IPS-20b (cell line): ENCODE data around the gene ATP13A3.

ENCODE experiments used
- H3K27ac ChIP-seq: one replicate; pipeline ENCODE4 v1.5.1; 2013; ENCODE audit warnings: low read length
- H3K27me3 ChIP-seq: 2 replicates; pipeline ENCODE4 v1.6.1; 2013; ENCODE audit warnings: mild to moderate bottlenecking, low read length, inconsistent platforms; ENCODE audit not compliant: insufficient read depth
- H3K36me3 ChIP-seq: 2 replicates; pipeline ENCODE4 v1.6.1; 2013; ENCODE audit warnings: low read depth, mild to moderate bottlenecking, inconsistent platforms, low read length, moderate library complexity; ENCODE audit not compliant: insufficient read depth
- H3K4me1 ChIP-seq: 2 replicates; pipeline ENCODE4 v1.6.1; 2013; ENCODE audit warnings: mild to moderate bottlenecking, control low read depth, inconsistent platforms, low read length, moderate library complexity; ENCODE audit not compliant: insufficient read depth
- H3K4me3 ChIP-seq: 2 replicates; pipeline ENCODE4 v1.5.1; 2013; ENCODE audit warnings: mild to moderate bottlenecking, low read length, inconsistent platforms
- H3K9ac ChIP-seq: 2 replicates; pipeline ENCODE4 v1.6.1; 2013; ENCODE audit warnings: low read depth, mild to moderate bottlenecking, inconsistent platforms, low read length, moderate library complexity
- H3K9me3 ChIP-seq: 2 replicates; pipeline ENCODE4 v1.6.1; 2013; ENCODE audit warnings: mild to moderate bottlenecking, low read depth, low read length, inconsistent platforms; ENCODE audit not compliant: insufficient read depth

The ATP13A3 gene

DNA sequence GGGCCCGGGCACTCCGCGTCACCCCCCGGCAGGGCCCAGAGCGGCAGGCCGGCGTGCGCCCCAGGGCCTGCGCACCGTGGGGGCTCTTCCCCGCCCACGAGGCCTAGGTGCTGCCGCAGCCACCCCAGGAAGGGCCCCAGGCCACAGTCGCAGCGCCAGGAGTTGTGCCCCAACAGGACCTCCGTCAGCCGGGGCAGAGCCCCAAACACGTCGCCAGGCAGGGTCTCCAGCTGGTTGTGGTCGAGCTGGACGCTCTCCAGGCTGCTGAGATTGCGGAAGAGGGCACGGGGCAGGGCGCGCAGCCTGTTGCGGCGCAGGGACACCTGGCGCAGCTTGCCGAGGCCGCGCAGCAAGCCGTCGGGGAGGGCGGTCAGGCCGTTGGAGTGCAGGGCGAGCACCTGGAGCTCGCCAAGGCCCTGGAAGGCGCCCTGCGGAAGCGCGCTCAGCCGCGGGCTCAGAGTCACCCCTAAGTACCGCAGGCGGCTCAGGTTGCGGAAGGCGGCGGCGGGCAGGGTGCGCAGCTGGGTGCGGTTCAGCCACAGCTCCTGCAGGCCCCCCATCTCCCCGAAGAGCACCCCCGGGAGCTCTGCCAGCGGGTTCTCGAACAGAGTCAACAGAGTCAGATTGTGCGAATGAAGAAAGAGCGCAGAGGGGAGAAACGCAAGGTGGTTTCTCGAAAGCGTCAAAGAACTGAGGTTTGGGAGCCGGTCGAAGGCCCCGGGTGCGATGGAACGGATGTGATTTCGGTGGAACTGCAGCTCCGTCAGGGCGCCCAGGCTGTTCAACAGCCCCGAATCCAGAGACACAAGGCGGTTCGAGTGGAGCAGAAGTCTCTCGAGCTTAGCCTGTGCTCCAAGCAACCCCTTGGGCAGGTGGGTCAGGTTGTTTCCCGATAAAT lies 89.7 kb downstream of the ATP13A3 start:
- Histone ChIP-seq H3K9ac (no peak overlapping the region), H3K27ac (no peak overlapping the region), H3K4me3 (no peak overlapping the region), H3K4me1 (peaks cover 3% of the 10 kb centered on the region), H3K27me3 (no peaks in the 10 kb centered on the region), H3K9me3 (no peaks in the 10 kb centered on the region), H3K36me3 (no peaks in the 10 kb centered on the region)

DNA sequence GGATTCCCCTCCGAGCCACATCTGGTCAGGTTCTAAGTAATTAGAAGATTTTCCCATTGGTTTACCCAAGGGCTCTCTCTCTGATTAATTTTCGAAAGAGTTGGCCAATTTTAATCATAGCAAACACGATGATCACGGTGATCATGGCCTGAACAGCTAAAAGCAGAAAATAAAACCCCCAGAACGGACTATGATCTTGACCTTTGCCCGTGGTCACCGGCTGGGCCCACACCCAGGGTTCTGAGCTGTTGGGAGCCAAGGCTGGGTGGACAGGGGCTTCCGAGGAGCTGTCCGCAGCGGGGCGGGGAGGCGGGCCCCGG lies 90.3 kb downstream of the ATP13A3 start:
- Histone ChIP-seq H3K9ac (no peak overlapping the region), H3K4me1 (peaks cover 3% of the 10 kb centered on the region), H3K9me3 (no peaks in the 10 kb centered on the region), H3K4me3 (no peak overlapping the region), H3K27me3 (no peaks in the 10 kb centered on the region), H3K27ac (no peak overlapping the region), H3K36me3 (no peaks in the 10 kb centered on the region)

DNA sequence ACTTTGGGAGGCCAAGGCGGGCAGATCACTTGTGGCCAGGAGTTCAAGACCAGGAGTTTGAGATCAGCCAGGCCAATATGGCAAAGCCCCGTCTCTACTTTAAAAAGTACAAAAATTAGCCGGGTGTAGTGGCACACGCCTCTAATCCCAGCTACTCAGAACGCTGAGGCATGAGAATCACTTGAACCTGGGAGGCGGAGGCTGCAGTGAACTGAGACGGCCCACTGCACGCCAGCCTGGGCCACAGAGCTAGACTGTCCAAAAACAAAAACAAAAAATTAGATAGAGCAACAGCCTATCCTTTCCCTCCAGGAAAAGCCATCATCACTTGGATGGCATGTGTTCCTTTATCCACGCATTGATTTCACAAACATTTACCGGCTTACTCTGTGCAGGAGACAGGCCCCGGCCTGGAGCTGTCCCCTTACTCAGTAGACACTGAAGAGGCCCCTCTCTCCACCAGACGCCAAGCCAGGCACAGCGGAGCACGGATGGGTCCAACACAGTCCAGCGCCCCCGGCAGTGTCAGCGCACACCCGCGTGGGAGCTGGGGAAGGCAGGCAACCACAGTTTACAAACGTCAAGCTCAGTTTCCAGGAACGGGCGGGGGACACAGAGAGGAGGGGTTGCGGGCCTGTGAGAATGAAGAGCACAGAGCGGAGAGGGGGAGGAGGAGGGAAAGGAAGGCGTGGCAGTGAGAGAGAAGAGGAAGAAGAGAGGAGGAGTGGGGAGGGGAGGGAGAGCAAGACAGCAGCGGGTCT lies 90.8 kb downstream of the ATP13A3 start:
- Histone ChIP-seq H3K9ac (no peak overlapping the region), H3K27ac (no peak overlapping the region), H3K36me3 (no peaks in the 10 kb centered on the region), H3K4me3 (no peak overlapping the region), H3K4me1 (peaks cover 3% of the 10 kb centered on the region), H3K27me3 (no peaks in the 10 kb centered on the region), H3K9me3 (no peaks in the 10 kb centered on the region)

DNA sequence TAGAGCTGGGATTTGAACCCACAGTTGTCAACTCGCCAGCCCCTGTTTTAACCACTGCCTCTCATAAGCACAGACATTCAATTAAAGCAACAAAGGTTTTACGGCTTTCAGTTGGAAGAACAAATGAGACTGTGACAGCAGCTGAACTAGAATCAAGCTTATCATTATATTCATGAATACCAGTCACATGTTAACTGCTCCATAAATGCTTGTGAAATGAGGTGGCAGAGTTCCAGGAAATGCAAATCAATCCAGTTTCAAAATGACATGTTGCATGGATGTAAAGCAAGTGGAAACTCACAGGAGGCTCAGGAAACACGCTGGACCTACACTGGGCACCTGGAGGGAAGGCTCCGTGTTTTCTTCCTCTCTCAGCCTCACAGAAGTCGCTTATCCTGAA lies 91.6 kb downstream of the ATP13A3 start:
- no peaks in the 10 kb centered on the region for H3K36me3 ChIP-seq
- no peaks in the 10 kb centered on the region for H3K27me3 ChIP-seq
- H3K9ac ChIP-seq = no peak overlapping the region
- H3K27ac ChIP-seq = no peak overlapping the region
- H3K4me3 ChIP-seq = no peak overlapping the region
- H3K4me1 ChIP-seq = peaks cover 3% of the 10 kb centered on the region
- no peaks in the 10 kb centered on the region; the same call in 1 of the 2 replicates for H3K9me3 ChIP-seq

DNA sequence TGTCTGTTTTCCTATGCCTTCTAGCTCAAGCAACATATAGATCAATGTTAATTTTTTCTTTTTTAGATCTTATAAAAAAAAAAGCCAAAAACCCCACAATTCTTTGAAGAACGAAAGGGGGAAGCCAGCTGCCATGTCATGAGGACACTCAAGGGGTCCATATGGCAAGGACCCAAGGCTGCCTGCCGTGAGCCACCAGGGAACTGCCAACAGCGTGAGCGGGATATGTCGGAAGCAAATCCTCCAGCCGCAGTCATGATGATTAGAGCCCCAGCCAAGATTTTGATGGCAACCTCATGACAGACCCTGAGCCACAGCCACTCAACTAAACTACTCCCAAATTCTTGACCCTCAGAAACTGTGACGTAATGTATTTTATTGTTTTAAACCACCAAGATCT lies 94.2 kb downstream of the ATP13A3 start:
- H3K27ac ChIP-seq = no peak overlapping the region
- peaks cover 3% of the 10 kb centered on the region for H3K4me1 ChIP-seq

DNA sequence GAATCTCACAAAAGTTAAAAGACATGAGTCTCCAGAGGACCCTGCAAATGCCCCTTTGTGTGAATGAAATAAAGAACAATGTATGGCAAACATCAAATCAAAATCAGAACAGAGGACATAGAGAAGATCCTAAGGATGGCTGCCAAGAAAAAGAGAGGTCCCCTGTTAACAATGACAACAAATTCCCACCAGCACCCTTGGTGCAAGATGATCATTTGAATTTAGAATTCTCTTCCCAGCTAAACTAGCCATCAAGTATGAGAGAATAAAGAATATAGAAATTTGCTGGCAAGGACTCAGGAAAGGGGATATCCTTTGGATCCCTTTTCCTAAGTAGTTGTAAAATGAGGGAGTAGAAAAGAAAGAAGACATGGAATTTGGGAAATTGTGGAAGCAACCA lies 96.0 kb downstream of the ATP13A3 start:
- H3K4me1 ChIP-seq = peaks cover under 1% of the 10 kb centered on the region
- H3K9me3 ChIP-seq = no peaks in the 10 kb centered on the region; the same call in 1 of the 2 replicates
- H3K27ac ChIP-seq = no peak overlapping the region
- no peaks in the 10 kb centered on the region for H3K27me3 ChIP-seq
- no peaks in the 10 kb centered on the region for H3K36me3 ChIP-seq
- H3K4me3 ChIP-seq = no peak overlapping the region
- no peak overlapping the region for H3K9ac ChIP-seq

More for the DNA sequence above, 94.2 kb downstream of the ATP13A3 start:
- Histone ChIP-seq H3K4me3 (no peak overlapping the region), H3K36me3 (no peaks in the 10 kb centered on the region), H3K9me3 (no peaks in the 10 kb centered on the region; the same call in 1 of the 2 replicates), H3K27me3 (no peaks in the 10 kb centered on the region), H3K9ac (no peak overlapping the region)

DNA sequence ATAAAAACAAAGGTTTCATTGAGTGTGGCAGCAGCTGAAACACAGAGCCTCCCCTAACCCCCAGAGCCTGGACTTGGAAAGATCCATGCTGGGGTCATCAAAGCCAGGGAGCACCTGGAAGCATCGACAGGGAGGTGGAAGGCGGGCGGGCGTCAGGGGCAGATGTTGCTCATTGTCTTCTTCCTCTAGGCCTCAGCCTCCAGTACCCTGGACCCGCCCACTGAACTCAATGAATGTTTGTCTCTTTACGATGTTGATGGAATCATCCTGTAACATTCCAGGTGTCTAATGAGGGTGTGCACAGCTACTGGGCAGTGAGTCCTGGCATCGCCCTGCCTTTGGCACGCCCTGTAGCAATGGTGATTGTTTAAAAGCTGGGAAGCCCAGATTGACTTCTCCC lies 97.5 kb downstream of the ATP13A3 start:
- H3K27me3 ChIP-seq = no peaks in the 10 kb centered on the region
- no peaks in the 10 kb centered on the region; the same call in 1 of the 2 replicates for H3K9me3 ChIP-seq
- H3K36me3 ChIP-seq = no peaks in the 10 kb centered on the region
- no peak overlapping the region for H3K27ac ChIP-seq
- no peaks in the 10 kb centered on the region for H3K4me1 ChIP-seq
- no peak overlapping the region for H3K4me3 ChIP-seq
- no peak overlapping the region for H3K9ac ChIP-seq

DNA sequence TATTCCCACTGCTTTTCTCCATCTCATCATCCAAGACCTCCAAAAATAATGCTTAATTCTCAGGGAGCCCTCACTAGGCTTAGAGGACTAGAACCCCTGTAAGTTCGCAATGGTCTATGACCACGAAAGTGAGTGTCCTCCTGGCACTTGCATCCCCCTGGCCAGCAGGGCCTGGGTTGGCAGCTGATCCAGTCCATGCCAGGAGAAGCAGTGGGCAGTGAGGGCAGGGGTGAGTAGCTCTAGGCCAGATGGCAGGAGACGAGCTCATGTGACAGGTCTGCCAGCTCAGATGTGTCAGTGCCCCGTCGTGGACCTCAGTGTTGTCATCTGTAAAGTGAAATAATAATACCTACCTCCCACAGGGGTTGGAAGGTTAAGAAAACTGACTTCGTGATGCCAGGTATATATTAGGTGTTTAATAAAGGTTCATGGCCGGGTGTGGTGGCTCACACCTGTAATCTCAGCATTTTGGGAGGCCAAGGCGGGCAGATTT lies 98.8 kb downstream of the ATP13A3 start:
- H3K9me3 ChIP-seq = no peaks in the 10 kb centered on the region; the same call in 1 of the 2 replicates
- no peak overlapping the region for H3K9ac ChIP-seq
- no peaks in the 10 kb centered on the region for H3K36me3 ChIP-seq
- no peak overlapping the region for H3K27ac ChIP-seq
- H3K4me1 ChIP-seq = no peaks in the 10 kb centered on the region
- H3K27me3 ChIP-seq = no peaks in the 10 kb centered on the region
- H3K4me3 ChIP-seq = no peak overlapping the region

DNA sequence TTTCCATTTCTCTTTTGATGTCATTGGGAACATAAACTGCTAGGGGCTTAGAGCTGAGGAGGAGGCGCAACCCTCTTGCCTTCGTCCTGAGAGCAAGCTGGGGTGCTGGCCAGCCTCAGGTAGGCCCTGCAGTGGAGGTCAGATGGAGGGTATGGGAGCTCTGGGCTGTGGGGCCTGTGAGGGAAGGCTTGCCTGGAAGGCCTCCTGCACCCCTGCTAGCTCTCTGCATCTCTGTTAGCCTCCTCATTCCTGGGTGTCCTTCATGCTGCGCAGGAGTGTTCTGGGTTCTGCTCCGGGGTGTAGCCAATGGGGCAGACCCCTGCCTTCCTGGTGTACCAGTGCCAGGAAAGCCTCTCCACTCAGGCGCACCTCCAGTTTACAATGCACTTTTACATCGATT lies 99.5 kb downstream of the ATP13A3 start:
- H3K4me1 ChIP-seq = peaks cover 3% of the 10 kb centered on the region; the same call in 1 of the 2 replicates
- no peak overlapping the region for H3K27ac ChIP-seq
- H3K36me3 ChIP-seq = no peaks in the 10 kb centered on the region
- no peak overlapping the region for H3K9ac ChIP-seq
- H3K27me3 ChIP-seq = no peaks in the 10 kb centered on the region
- H3K4me3 ChIP-seq = no peak overlapping the region
- H3K9me3 ChIP-seq = no peaks in the 10 kb centered on the region; the same call in 1 of the 2 replicates

DNA sequence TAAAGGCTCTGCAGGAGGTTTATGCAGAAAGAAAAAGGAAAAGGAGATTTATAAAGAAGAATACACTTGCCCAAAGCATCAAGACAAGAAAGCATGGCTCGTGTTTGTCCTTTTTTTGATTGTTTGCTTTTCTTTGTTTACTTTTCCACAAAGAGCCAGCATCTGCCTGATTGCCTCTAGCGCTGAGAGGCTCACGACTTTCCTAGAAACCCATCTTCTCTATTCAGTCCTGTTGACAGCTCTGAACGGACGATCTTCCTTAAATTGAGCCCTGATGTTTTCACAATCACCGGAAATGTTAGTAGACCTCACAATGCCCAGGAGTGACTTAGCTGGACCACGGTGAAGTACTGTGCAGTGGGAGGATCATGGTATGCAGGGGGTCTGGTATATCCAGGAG lies 100.2 kb downstream of the ATP13A3 start:
- H3K9me3 ChIP-seq = no peaks in the 10 kb centered on the region; the same call in 1 of the 2 replicates
- no peak overlapping the region for H3K9ac ChIP-seq
- H3K27ac ChIP-seq = no peak overlapping the region
- H3K36me3 ChIP-seq = no peaks in the 10 kb centered on the region
- H3K4me1 ChIP-seq = peaks cover 3% of the 10 kb centered on the region; the same call in 1 of the 2 replicates
- H3K4me3 ChIP-seq = no peak overlapping the region
- no peaks in the 10 kb centered on the region for H3K27me3 ChIP-seq

DNA sequence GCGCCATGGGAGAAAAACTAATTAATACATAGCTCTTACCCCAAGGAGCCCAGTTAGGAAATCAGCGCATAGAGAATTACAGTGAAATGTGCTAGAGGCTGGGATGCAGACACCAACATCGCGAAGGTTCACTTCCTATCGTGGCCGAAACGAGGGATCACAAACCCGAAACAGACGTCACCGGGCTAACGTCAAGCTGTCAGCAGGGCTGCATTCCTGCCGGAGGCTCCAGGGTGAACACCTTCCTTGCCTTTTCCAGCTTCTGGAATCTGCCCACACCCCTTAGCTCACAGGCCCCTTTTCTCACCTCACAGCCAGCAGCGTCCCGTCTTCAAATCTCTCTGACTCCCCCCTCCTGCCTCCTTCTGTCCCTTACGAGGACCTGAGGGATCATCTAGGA lies 100.7 kb downstream of the ATP13A3 start:
- no peak overlapping the region for H3K27ac ChIP-seq
- no peaks in the 10 kb centered on the region for H3K36me3 ChIP-seq
- no peak overlapping the region for H3K4me3 ChIP-seq
- H3K27me3 ChIP-seq = no peaks in the 10 kb centered on the region
- no peaks in the 10 kb centered on the region; the same call in 1 of the 2 replicates for H3K9me3 ChIP-seq
- H3K4me1 ChIP-seq = peaks cover 3% of the 10 kb centered on the region; the same call in 1 of the 2 replicates
- no peak overlapping the region for H3K9ac ChIP-seq
